Central memory CD4-positive, alpha-beta T cell (primary cell): Measurements from ENCODE around the gene TMEM9.

Experiments used
- DNase-seq: peaks from one replicate; pipeline ENCODE4 v3.0.0; 2022

TMEM9 gene

GRCh38 chr1:201100169-201100930 is 53.9 kb downstream of the TMEM9 start:
- DNase-seq: no peak

GRCh38 chr1:201098992-201099677 is 55.1 kb downstream of the TMEM9 start:
- no peak for DNase-seq

GRCh38 chr1:201096977-201097856 is 57.1 kb downstream of the TMEM9 start:
- DNase-seq: no peak

DNA sequence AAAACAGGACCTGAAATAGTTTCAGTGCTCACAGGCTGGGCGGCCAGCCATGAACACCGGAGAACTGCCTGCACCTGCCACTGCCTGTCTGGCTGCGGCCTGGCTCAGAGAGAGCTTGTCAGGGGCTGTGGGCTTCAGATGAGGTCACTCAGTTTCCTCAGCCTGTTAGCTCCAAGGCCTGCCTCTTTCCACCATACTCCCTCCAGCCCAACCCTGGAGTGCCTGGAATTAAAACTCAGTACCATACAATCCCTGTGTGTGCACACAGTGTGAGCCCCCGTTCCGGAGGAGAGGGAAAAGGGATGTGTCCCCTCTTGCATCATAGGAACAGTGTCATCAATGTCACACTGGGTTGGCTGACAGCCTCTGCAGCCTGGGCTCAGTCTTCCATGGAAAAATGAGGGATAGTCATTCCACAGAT is 58.2 kb downstream of the TMEM9 start:
- no peak for DNase-seq

- DNase-seq: no peak
Observed at GRCh38 chr1:201095581-201095980, 58.7 kb downstream of the TMEM9 start.

DNA sequence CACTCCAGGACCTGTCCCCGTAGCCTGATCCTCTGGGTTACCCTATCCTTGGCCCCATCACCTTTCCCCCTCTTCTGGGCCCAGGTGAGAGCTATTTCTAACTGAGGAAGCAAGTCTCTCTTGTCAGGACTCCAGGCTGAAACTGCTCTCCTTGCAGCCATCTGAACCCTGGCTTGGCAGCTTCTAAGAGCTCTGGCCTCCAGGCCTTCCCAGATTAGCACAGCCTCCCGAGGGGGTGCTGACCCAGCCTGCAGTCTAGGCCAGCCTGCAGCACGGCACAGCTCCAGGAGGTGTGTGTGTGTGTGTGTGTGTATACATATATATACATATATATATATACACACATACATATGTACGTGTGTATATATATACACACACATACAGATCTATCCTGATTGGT is 59.4 kb downstream of the TMEM9 start:
- DNase-seq: no peak

GRCh38 chr1:201093962-201094361 is 60.3 kb downstream of the TMEM9 start:
- no peak for DNase-seq

- DNase-seq: no peak
Observed at GRCh38 chr1:201093561-201093960, 60.7 kb downstream of the TMEM9 start.

DNA sequence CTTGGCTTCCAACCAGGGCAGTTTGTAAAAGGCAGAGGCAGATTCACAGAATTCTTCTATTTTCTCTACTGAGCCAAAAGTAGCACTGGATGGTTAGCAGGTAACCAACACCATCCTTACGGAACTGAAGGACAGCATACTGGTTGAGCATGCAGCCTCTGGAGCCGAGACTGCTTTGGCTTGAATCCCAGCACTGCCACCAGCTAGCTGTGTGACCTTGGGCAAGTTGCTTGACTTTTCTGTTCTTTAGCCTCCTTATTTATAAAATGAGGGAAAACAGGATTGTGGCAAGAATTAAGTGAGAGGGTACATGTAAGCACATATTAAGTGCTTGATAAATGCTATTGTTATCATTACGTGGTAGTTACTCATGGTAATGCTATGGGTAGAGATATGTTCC is 61.5 kb downstream of the TMEM9 start:
- DNase-seq: no peak

DNA sequence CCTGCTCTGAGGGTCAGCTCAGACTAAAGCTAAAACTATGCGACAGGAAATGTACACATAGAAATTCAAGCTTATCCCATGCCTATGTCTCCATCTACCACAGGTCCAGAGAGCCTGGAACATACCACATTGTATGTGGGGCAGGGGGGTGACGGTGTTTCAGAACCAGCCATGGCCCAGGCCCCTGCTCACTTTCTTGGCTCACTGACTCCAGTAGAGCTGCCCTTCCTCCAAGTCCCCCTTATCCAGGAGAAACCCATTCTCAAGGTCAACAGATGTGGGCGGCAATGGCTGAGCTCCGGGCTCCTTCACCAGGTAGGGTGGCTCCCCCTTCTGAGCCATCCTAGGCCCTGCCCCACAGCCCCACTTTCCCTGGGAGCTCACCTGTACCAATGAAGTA is 63.0 kb downstream of the TMEM9 start:
- no peak for DNase-seq

DNA sequence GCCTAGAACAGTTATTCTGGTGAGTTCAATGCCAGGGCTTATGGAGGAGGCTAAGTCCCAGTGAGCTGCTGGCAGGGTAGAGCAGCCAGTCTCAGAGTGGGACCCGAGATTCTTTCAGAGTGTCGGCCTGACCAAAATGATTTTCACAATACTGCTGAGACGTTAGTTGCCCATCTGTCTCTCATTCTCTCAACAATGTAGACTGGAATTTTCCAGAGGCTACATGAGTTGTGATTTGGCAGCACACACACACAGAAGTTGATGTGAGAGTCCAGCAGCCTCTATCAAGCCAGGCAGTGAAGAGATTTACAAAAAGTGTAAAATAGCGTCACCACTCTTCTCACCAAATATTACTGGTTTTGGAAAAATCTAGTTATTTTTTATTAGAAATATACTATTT is 63.7 kb downstream of the TMEM9 start:
- no peak for DNase-seq

DNA sequence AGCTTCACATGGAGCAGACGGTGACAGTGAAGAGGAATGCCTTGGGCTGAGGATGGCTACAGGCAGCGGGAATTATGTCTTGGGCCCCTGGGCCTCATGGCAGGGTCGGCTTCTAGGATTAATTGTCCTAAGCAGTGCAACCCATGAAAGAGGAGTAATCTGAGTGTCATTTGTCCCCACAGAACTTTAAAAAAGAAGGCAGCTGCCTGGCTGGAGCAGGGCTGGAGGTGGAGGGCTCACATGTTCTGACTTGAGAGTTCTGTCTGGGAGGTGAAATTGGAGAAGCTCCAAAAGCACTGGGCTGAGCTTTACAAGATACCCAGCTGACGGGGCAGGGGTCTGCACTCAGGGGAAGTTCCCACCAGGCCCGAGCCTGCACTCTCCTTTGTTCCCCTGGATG is 64.7 kb downstream of the TMEM9 start:
- DNase-seq: no peak

DNA sequence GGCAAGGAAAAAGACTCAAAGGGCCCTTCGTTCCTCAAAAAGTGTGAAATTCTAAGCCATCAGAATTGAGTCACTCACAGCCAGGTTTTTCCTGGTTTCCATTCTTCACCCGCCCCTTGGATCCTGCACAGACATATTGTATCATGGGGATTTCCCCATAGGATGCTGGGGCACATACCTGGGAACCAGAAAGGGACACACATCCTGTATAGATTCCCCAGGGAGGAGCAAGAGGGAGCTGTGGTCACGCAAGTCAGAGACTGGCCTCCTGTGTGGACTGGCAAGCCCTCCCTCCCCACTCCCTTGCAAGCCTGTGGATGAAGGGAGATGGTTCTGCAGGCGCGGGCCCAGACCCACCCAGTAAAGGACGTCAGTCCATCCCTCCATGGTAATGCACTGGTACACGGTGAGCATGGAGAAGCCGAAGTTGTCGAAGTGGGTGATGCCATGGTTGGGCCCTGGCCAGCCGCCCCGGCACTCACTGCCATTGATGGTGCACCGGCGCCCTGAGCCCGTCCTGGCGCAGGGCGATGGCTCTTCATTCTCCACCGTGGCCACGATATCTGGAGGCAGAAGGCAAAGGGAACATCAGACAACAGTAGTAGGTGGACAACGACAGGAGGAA is 65.3 kb downstream of the TMEM9 start:
- DNase-seq: no peak

- DNase-seq: no peak
Observed at GRCh38 chr1:201088395-201088794, 65.9 kb downstream of the TMEM9 start.

- peak; percentile 13 for DNase-seq
Observed at GRCh38 chr1:201085902-201086735, 68.2 kb downstream of the TMEM9 start.
